K562 (cell line): ENCODE data around the gene PFKP. TPM values are rescaled to one million over a fixed set of nuclear protein-coding genes. Genes with fewer than 3 reads are reported as not detected.

Source experiments
- CCNT2 ChIP-seq: IDR thresholded peaks from 2 replicates; pipeline ENCODE4 v1.6.1; 2011; ENCODE audit warnings: borderline replicate concordance, low read depth, mild to moderate bottlenecking, moderate library complexity, mixed read lengths, low read length; ENCODE audit not compliant: insufficient read length; ENCODE audit errors: extremely low read depth
- DNMT1 ChIP-seq: fragments of 450-650 bp; IDR thresholded peaks from 2 replicates; pipeline ENCODE4 v1.6.1; 2016; ENCODE audit warnings: antibody characterized with exemption, mild to moderate bottlenecking
- LARP7 ChIP-seq: fragments of 450-650 bp; IDR thresholded peaks from 2 replicates; pipeline ENCODE4 v1.6.1; 2016
- NR3C1 ChIP-seq: sonication (generic); formaldehyde crosslinking; IDR thresholded peaks from 2 replicates; pipeline ENCODE4 v1.8.1; 2022; ENCODE audit warnings: missing genetic modification reagents
- RBM39 ChIP-seq: fragments of 200-400 bp; formaldehyde crosslinking; optimal IDR thresholded peaks from 2 replicates; pipeline ENCODE3; 2018; ENCODE audit warnings: low read depth, low read length
- SOX6 ChIP-seq: fragments of 450-650 bp; IDR thresholded peaks from 2 replicates; pipeline ENCODE4 v1.6.1; 2014; ENCODE audit warnings: mild to moderate bottlenecking
- STAT5A ChIP-seq: IDR thresholded peaks from 2 replicates; pipeline ENCODE4 v1.6.1; 2012; ENCODE audit warnings: low read length, inconsistent platforms, borderline replicate concordance
- TRIM28 ChIP-seq: fragments of 450-650 bp; IDR thresholded peaks from 2 replicates; pipeline ENCODE4 v1.6.1; 2017
- ZNF12 ChIP-seq: sonication (generic); formaldehyde crosslinking; IDR thresholded peaks from 2 replicates; pipeline ENCODE4 v1.4.0; 2020; ENCODE audit warnings: mild to moderate bottlenecking, missing genetic modification reagents
- polyA plus RNA-seq, 8 experiments: library from polyadenylated mRNA; depleted of rRNA in 4 of 8; stranded (reverse) in 5 of 8; unstranded in 3 of 8; fragments of >200 nt; fragmentation: Nextera tagmentation in 2 of 8; fragmentation: Illumina TruSeq in 1 of 8; extraction: Ambion mirVana in 2 of 8; extraction: Trizol in 1 of 8; gene quantifications; 2 replicates each; pipeline versions ENCODE4 v1.2.1 to v1.2.3, GENCODE V29; 2011 to 2014; ENCODE audit warnings: inconsistent platforms in 1 of 8, missing spikeins in 1 of 8
- total RNA-seq, 7 experiments: library from RNA; depleted of rRNA in 6 of 7; stranded (reverse); fragments of >200 nt in 6 of 7; fragmentation: Illumina TruSeq in 2 of 7; extraction: Trizol in 2 of 7; gene quantifications; 2 replicates each; pipeline versions ENCODE4 v1.2.1 to v1.2.3, GENCODE V29; 2011 to 2021; ENCODE audit warnings: low replicate concordance in 1 of 7
- TF ChIP-seq, protein P1 (sequence below): fragments of 450-650 bp; IDR thresholded peaks from 2 replicates; pipeline ENCODE4 v1.6.1; 2016; ENCODE audit warnings: low read depth
- TF ChIP-seq, protein P2 (sequence below), 2 experiments: fragments of 450-650 bp in 1 of 2; sonication (generic) in 1 of 2; formaldehyde crosslinking in 1 of 2; IDR thresholded peaks; 2 replicates each; pipeline versions ENCODE4 v1.7.1 to v1.9.0; 2016 to 2022; ENCODE audit warnings: inconsistent platforms in 1 of 2, mild to moderate bottlenecking in 1 of 2, missing genetic modification reagents in 1 of 2

The PFKP gene
- total and polyA plus RNA-seq, 9 of the 15 experiments (the other 6 are each of a cell fraction or from before 2014, with no cell fraction given) = 23.5 to 116 (median 62.1) TPM

DNA sequence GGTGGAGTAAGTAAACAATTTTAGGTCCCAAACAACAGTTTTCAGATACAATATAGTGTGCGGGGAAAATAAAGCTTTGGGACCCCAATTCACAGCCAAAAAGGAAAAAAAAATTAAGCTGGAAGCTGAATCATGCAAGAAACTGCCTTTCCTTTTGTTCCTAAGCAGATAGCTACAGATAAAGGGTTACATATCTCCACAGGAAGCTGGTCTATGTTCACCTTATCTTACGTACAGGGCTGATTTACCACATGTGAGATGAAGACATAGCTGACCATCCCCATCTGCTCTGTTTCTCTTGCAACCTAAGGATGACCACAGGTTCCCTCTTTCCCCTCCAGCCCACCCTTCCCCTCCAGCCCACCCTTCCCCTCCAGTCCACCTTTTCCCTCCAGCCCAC lies 14.2 kb upstream of the PFKP start (continued):
- TF ChIP-seq, protein P1, sequence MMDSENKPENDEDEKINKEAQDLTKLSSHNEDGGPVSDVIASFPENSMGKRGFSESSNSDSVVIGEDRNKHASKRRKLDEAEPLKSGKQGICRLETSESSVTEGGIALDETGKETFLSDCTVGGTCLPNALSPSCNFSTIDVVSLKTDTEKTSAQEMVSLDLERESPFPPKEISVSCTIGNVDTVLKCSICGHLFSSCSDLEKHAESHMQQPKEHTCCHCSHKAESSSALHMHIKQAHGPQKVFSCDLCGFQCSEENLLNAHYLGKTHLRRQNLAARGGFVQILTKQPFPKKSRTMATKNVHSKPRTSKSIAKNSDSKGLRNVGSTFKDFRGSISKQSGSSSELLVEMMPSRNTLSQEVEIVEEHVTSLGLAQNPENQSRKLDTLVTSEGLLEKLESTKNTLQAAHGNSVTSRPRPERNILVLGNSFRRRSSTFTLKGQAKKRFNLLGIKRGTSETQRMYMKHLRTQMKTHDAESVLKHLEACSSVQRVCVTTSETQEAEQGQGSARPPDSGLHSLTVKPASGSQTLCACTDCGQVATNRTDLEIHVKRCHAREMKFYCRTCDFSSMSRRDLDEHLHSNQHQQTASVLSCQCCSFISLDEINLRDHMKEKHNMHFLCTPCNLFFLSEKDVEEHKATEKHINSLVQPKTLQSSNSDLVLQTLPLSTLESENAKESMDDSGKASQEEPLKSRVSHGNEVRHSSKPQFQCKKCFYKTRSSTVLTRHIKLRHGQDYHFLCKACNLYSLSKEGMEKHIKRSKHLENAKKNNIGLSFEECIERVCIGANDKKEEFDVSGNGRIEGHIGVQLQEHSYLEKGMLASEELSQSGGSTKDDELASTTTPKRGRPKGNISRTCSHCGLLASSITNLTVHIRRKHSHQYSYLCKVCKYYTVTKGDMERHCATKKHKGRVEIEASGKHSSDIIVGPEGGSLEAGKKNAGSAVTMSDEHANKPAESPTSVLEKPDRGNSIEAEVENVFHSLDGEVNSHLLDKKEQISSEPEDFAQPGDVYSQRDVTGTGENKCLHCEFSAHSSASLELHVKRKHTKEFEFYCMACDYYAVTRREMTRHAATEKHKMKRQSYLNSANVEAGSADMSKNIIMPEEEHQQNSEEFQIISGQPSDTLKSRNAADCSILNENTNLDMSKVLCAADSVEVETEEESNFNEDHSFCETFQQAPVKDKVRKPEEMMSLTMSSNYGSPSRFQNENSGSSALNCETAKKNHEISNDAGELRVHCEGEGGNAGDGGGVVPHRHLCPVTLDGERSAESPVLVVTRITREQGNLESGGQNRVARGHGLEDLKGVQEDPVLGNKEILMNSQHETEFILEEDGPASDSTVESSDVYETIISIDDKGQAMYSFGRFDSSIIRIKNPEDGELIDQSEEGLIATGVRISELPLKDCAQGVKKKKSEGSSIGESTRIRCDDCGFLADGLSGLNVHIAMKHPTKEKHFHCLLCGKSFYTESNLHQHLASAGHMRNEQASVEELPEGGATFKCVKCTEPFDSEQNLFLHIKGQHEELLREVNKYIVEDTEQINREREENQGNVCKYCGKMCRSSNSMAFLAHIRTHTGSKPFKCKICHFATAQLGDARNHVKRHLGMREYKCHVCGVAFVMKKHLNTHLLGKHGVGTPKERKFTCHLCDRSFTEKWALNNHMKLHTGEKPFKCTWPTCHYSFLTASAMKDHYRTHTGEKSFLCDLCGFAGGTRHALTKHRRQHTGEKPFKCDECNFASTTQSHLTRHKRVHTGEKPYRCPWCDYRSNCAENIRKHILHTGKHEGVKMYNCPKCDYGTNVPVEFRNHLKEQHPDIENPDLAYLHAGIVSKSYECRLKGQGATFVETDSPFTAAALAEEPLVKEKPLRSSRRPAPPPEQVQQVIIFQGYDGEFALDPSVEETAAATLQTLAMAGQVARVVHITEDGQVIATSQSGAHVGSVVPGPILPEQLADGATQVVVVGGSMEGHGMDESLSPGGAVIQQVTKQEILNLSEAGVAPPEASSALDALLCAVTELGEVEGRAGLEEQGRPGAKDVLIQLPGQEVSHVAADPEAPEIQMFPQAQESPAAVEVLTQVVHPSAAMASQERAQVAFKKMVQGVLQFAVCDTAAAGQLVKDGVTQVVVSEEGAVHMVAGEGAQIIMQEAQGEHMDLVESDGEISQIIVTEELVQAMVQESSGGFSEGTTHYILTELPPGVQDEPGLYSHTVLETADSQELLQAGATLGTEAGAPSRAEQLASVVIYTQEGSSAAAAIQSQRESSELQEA = no peak
- TF ChIP-seq ZNF12 (CRISPR knock-in tag) (no peak), STAT5A (no peak), DNMT1 (no peak), CCNT2 (peak; percentile 29), NR3C1 (CRISPR knock-in tag) (no peak), TRIM28 (no peak), SOX6 (peak; percentile 84), RBM39 (no peak), LARP7 (no peak)
- TF ChIP-seq, protein P2, sequence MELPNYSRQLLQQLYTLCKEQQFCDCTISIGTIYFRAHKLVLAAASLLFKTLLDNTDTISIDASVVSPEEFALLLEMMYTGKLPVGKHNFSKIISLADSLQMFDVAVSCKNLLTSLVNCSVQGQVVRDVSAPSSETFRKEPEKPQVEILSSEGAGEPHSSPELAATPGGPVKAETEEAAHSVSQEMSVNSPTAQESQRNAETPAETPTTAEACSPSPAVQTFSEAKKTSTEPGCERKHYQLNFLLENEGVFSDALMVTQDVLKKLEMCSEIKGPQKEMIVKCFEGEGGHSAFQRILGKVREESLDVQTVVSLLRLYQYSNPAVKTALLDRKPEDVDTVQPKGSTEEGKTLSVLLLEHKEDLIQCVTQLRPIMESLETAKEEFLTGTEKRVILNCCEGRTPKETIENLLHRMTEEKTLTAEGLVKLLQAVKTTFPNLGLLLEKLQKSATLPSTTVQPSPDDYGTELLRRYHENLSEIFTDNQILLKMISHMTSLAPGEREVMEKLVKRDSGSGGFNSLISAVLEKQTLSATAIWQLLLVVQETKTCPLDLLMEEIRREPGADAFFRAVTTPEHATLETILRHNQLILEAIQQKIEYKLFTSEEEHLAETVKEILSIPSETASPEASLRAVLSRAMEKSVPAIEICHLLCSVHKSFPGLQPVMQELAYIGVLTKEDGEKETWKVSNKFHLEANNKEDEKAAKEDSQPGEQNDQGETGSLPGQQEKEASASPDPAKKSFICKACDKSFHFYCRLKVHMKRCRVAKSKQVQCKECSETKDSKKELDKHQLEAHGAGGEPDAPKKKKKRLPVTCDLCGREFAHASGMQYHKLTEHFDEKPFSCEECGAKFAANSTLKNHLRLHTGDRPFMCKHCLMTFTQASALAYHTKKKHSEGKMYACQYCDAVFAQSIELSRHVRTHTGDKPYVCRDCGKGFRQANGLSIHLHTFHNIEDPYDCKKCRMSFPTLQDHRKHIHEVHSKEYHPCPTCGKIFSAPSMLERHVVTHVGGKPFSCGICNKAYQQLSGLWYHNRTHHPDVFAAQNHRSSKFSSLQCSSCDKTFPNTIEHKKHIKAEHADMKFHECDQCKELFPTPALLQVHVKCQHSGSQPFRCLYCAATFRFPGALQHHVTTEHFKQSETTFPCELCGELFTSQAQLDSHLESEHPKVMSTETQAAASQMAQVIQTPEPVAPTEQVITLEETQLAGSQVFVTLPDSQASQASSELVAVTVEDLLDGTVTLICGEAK (IDR thresholded peaks at IDR 0.05) = peak; percentile 56; the same call in 1 of the 2 replicates
- TF ChIP-seq, protein P2 (CRISPR knock-in tag; IDR thresholded peaks at IDR 0.05) = no peak
